ENCODE results near the gene PIERCE2.
A peak's percentile ranks its signal among the peaks of the same experiment; 100 is the strongest.
"Not testable (repeated sequence)": the region's sequence is repeated elsewhere in the genome, so short reads cannot be mapped to it uniquely, and the experiment has no call there.

The PIERCE2 gene

GRCh38 chr15:55394694-55395093 is 13.6 kb upstream of the PIERCE2 start:
- Histone ChIP-seq H3K27me3 (replicated peaks) (no peaks in the 10 kb centered on the region), H3K27ac (no peak overlapping the region), H3K36me3 (replicated peaks) (no peaks in the 10 kb centered on the region), H3K4me3 (ENCODE audit: low read depth, low read length) (no peak overlapping the region)
- in situ Hi-C loops (cut with HindIII; ENCODE audit: low pct_ligation_motif_present, low sequenced_read_pairs) = no loop called here
- no peak for TF ChIP-seq CTCF (IDR thresholded peaks at IDR 0.05; ENCODE audit: low read depth, low read length, missing control alignments)
- DNase-seq = no peak

- TF ChIP-seq CTCF (IDR thresholded peaks at IDR 0.05; ENCODE audit: low read depth, low read length, missing control alignments) = no peak
- no peaks in the 10 kb centered on the region for H3K36me3 ChIP-seq (replicated peaks)
- no peak overlapping the region for H3K4me3 ChIP-seq (ENCODE audit: low read depth, low read length)
- in situ Hi-C loops (cut with HindIII; ENCODE audit: low pct_ligation_motif_present, low sequenced_read_pairs) = no loop called here
- no peaks in the 10 kb centered on the region for H3K27me3 ChIP-seq (replicated peaks)
- no peak overlapping the region for H3K27ac ChIP-seq
- DNase-seq = no peak
Observed at GRCh38 chr15:55398243-55398642, 10.1 kb upstream of the PIERCE2 start.

GRCh38 chr15:55400050-55400449 is 8.2 kb upstream of the PIERCE2 start:
- H3K27me3 ChIP-seq (replicated peaks); H3K27ac ChIP-seq; in situ Hi-C loops (cut with HindIII; ENCODE audit: low pct_ligation_motif_present, low sequenced_read_pairs); H3K36me3 ChIP-seq (replicated peaks); DNase-seq; H3K4me3 ChIP-seq (ENCODE audit: low read depth, low read length): not testable (repeated sequence)

GRCh38 chr15:55401786-55402246 is 6.5 kb upstream of the PIERCE2 start:
- in situ Hi-C loops (cut with HindIII; ENCODE audit: low pct_ligation_motif_present, low sequenced_read_pairs) = no loop called here
- no peak for TF ChIP-seq CTCF (IDR thresholded peaks at IDR 0.05; ENCODE audit: low read depth, low read length, missing control alignments)
- H3K27me3 ChIP-seq (replicated peaks) = no peaks in the 10 kb centered on the region
- no peaks in the 10 kb centered on the region for H3K36me3 ChIP-seq (replicated peaks)
- H3K27ac ChIP-seq = no peak overlapping the region
- no peak for DNase-seq
- no peak overlapping the region for H3K4me3 ChIP-seq (ENCODE audit: low read depth, low read length)

GRCh38 chr15:55402707-55403106 is 5.6 kb upstream of the PIERCE2 start:
- DNase-seq = no peak
- H3K27me3 ChIP-seq (replicated peaks) = no peaks in the 10 kb centered on the region
- peak overlapping the region; percentile 1 for H3K27ac ChIP-seq
- TF ChIP-seq CTCF (IDR thresholded peaks at IDR 0.05; ENCODE audit: low read depth, low read length, missing control alignments) = no peak
- H3K4me3 ChIP-seq (ENCODE audit: low read depth, low read length) = no peak overlapping the region
- in situ Hi-C loops (cut with HindIII; ENCODE audit: low pct_ligation_motif_present, low sequenced_read_pairs) = no loop called here
- H3K36me3 ChIP-seq (replicated peaks) = no peaks in the 10 kb centered on the region

- Histone ChIP-seq H3K4me3 (ENCODE audit: low read depth, low read length) (no peak overlapping the region), H3K36me3 (replicated peaks) (no peaks in the 10 kb centered on the region), H3K27ac (peak overlapping the region; percentile 10), H3K27me3 (replicated peaks) (no peaks in the 10 kb centered on the region)
- DNase-seq = no peak
- in situ Hi-C loops (cut with HindIII; ENCODE audit: low pct_ligation_motif_present, low sequenced_read_pairs) = no loop called here
- no peak for TF ChIP-seq CTCF (IDR thresholded peaks at IDR 0.05; ENCODE audit: low read depth, low read length, missing control alignments)
Observed at GRCh38 chr15:55403531-55403930, 4.8 kb upstream of the PIERCE2 start.

Data from brain microvascular endothelial cell (primary cell).